CD4-positive, alpha-beta T cell treated with Interleukin-4 for 1 hour (primary cell): ENCODE data around the gene ALDH1L1.

Experiments used
- DNase-seq, 2 donors: peaks; one replicate each; pipeline ENCODE4 v3.0.0-alpha.2; 2020 to 2022

ALDH1L1 gene

GRCh38 chr3:126191246-126191645 lies 10.9 kb upstream of the ALDH1L1 start:
- DNase-seq, result no peak

DNA sequence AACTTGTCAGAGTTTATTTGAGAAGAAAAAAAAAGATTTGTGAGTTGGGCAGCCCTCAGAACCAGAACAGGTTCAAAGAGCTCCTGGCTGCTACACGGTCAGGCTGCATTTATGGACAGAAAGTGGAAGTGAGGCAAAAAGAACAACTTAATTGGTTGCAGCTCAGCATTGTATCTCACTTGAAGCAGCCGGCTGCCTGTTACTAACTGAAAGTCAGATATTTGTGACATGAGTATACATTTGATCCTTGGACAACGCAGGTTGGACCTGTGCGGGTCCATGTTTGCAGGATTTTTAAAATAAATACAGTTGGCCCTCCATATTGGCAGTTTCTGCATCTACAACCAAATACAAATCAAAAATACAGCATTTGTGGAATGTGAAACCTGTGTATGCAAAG lies 7.5 kb upstream of the ALDH1L1 start:
- DNase-seq, result no peak

DNA sequence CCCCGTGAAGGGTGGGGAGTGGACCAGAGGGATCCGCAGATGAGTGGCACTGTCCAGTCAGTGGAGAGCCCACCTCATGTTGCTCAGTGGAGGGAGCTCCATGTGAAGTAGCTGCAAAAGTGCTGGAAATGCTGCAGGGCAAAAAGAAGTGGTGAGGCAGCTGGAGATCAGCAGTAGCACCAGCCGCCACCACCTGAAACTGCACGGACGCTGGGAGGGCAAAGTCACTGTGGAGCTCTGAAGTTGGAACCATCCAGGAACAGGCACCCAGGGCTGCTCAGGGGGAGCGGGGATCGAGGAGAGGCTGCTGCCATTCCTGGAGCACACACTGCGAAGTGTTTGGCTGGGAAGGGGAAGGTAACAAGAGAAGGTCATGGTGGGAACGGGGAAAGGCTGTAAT lies 6.4 kb upstream of the ALDH1L1 start:
- DNase-seq, result no peak

GRCh38 chr3:126186271-126186670 lies 5.9 kb upstream of the ALDH1L1 start:
- no peak for DNase-seq

DNA sequence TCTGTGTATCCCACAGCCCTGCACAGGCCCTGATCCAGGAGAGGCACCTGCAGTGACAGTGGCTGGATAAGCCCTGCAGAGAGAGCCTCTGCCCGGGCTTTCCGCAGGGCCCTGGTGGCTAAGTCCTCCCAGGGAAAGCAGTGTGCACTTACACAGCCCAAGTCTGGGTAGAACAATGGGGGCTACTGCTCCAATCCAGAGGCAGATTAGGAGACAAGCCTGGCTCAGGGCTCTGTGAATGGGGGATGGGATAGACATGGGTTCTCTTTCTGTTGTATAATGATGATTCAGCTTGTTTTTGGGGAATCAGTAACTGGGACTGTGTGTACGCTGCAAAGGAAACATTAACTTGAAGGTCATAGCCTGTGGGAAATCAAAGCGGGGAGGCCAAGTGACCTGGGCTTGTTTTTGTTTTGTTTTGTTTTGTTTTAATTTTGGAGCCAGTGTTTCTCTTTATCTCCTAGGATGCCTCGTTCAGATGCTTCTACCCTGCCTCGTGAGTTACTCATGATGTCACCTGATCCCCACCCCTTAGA lies 4.1 kb upstream of the ALDH1L1 start:
- DNase-seq, result no peak

- DNase-seq, result no peak
These were observed 976 bp upstream of the ALDH1L1 start for GRCh38 chr3:126181398-126181725.

DNA sequence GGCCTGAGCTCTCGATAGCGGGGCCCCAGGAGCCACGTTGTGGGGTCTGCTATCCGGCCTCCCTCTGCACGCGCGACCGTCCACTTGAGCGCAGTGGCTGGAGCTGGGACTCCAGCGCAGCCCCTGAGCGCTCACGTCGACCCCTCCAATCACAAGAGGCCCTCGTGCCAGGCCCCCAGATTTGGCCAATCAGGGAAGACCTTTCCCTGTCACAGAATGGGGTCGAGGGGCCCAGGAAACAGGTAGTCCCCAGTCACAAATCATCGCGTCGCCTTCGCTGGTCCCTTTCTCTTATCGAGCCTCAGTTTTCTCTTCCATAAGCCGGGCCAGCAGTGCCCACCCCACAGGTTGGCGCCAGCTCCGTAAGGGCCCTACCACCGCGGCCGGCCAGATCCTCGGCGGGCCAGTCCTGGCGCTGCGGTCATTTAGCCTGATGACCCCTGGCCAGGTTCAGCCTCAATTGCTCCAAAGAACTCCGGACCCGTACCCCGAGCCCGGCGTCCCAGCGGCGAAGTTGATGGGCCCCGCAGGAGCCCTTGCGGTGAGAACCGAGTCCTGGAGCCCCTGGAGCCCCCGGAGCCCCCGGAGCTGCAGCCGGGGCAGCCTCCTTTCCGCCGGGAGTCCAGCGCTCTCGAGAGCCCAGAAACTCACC lies 435 bp downstream of the ALDH1L1 start:
- DNase-seq, result no peak

GRCh38 chr3:126170073-126170777 lies 10.2 kb downstream of the ALDH1L1 start:
- DNase-seq, result no peak

- no peak for DNase-seq
These were observed 12.8 kb downstream of the ALDH1L1 start for GRCh38 chr3:126167566-126167965.

- DNase-seq, result no peak
These were observed 14.4 kb downstream of the ALDH1L1 start for GRCh38 chr3:126166009-126166408.

DNA sequence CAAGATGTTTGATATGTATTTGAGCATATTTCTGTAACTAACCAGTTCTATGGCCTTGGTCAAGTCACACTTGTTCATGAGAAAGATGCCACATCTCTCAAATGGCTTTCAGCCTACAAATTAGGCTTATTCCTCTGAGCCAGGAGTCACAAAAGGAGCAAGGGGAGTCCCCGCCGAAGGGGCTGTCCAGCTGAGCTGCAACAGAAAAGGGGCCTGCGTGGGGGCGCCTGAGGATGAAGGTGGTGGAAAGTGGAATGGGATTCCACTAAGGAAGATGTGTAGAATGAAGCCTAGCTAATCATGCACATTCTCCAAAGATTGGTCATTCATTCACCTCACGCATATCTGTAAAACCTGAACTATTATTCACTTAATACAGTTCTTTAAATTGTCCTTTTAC lies 19.1 kb downstream of the ALDH1L1 start:
- DNase-seq, result no peak

DNA sequence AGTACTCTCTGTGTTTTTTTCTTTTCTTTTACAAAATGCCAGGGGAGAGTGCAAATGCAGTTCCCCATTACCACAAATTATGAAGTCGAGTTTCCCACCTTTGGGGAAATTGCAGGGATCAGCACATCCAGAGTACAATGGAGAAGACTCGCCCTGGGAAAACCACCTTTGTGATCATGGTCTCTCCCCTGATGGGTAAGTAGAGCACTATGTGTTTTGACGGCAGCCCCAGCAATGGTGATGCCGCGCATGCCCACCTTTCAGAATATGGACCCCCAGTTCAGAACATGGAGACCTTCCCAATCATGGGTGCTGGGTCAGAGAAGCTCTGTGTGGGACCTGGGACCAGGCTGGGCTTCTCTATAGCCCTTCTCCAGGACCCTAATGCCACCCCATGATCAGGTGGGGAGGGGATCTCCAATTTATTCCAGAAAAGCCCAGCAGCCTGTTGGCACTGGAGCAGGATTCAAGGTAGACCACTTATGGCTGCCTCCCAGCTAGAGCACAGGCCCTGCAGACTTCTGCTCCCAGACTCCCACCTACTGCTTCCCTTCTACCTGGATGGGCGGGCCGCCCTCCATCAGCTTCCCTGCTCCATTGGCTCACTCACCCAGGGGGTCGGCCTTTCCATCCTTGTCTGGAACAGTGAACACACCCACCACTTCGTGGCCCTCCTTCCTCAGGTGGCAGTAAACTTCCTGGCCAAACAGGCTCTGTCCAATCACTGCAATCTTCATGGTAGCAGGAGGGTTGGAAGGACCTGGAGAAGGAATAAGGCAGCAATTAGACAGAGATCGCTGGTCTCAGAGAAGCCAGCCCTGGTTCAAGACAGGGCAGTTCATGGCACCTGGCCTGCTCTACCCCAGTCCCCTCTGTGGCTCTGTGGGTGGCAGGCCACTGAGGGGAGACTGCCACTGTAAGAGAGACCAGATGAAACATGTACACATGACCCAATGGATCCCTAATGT lies 19.9 kb downstream of the ALDH1L1 start:
- no peak for DNase-seq

DNA sequence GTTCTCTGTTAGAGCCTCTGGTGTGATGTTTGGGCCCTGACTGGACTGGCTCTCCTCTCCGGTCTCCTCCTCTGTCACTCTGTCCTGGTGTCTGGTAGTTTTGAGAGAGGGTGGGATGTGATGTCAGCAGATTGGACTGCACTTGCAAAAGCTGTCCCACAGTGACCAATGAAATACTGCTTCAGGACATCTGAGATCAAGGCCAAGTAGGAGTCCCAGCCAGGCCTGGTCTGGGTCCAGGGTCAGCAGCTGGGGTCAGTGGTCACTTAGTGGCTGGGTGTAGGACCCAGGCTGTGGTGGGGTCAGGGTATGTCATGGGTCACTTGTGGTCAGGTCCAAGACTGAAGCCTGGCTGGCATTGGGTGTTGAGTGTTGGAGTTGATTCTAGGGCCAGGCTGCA lies 20.9 kb downstream of the ALDH1L1 start:
- DNase-seq, result no peak

DNA sequence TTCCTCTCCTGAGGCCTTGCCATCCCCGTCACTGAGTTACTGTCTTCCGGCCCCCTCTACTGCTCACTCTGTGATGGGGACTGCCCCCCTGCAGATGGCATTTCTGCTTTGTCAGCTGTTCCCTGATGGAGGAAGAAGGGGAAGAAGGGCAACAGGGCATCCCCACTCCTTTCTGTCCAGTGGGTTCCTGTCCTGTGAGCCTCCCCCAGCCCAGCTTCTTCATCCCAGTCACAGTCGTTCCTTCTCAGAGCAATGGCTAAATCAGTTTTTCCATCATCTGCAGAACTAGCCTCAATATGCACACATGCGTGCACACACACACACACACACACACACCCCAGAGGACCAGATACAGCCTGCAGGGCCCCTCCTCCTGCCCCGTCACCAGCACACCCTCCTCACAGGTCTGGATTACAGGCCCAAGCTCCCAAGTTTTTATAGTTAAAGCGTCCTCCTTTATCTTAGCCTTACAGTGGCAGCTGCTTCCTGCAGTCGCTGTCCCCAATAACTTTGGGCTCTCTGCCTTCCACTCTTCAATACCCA lies 21.4 kb downstream of the ALDH1L1 start:
- DNase-seq, result no peak

- DNase-seq, result no peak
These were observed 22.1 kb downstream of the ALDH1L1 start for GRCh38 chr3:126158016-126158911.

DNA sequence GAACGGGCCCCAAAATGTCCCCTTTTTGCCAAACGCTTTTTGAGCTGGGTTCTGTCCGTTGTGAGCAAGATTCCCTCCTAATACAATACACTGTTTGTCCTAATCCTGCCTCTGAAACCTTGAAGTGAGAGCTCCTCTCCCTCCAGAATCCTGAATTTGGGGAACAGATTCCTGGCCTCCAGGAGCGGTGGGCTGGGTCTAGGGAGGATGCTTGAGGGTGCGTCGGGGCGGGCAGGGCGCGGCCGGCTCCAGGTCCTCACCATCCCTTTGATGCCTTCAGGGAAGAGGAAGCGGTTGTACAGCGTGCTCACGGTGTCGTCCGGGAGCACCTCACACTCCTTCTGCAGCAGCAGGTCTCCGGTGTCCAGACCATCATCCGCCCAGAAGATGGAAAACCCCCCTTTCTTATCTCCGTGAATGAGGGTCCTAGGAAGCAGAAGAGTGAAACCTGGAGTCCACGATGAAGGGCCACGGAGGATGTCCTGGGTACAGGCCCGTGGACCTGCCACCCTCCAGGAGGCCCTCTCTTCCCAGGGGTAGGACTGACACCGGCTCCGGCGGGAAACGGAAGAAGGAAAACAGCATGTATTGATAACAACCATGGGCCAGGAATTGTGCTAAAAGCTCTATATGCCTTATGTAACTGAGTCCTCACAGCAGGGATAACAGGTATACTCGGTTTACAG lies 23.2 kb downstream of the ALDH1L1 start:
- no peak for DNase-seq

DNA sequence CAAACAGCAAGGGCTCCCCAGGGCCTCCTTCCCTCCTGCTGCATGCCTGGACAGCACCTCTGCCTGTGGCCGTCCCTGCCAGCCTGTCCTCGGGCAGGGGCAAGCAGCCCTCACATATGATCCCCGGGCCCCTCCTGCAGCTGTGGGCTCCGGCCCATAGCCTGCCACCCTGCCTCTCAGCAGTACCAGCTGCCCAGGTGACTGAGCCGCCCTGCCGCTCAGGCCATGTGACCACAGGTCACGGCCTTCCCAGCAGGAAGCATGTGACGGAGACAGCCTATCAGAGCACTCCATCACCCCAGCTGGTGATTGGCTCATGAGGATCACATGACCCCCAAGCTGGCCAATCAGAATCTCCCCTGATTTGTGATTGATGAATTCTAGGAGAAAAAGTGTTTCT lies 23.9 kb downstream of the ALDH1L1 start:
- DNase-seq, result no peak

- DNase-seq, result no peak
These were observed 24.6 kb downstream of the ALDH1L1 start for GRCh38 chr3:126155819-126156218.

DNA sequence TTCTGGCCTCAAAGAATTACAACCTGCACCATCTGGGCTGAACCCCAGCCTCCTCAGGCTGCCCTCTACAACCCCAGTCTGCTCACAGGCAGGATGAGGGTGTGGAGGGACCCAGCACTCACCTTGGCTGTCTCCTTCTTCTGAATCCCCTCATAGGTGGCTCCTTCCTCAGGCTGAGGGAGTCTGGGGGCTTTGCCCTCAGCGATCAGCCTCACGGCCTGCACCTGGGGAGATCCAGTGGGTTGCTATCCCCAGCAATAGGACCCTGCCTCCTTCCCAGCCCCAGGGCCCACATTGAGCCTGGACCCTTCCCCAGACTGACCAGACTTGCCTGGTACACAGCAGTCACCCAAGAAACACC lies 25.1 kb downstream of the ALDH1L1 start:
- no peak for DNase-seq

DNA sequence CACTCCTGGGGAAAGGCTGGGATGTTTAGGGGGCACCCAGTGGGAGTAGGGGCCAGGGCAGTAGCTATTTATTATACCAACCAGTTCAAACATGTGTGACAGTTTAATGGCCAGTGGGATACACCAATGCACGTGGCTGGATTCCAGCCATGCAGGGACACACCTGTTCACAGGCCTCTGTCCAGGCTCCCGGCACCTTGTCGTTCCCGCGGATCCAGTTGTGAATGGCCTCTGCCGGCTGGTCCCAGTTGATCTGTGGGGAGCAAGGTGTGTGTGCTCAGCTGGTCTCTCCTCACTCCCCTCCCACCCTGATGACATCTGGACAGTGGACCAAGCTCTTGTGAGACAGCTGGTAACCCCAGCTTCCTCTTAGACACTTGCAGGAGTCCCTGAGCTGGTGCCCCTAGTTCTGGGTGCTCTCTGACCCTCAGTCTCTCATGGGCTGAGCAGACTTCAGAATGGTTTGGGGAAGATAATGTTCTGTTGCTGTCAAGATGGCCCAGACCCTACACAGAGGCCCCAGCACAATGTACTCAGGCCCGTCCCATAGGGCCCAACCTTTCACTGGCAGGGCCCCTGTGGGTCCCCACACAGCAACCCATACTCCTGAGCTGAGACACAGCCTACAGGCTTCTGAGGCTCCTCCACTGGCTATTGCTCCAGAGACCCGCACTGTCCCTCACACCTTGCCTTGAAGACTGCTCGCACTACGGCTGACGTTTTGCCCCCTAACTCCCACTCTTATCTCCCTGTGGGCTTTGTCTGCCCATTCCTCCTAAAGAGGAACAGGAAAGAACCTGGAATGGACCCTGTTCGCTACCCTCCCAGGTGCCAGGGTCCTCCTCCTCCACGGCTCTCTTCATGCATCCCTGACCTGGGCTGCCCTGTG lies 25.8 kb downstream of the ALDH1L1 start:
- no peak for DNase-seq
